ENCODE data around the gene ARGLU1.

The ARGLU1 gene

DNA sequence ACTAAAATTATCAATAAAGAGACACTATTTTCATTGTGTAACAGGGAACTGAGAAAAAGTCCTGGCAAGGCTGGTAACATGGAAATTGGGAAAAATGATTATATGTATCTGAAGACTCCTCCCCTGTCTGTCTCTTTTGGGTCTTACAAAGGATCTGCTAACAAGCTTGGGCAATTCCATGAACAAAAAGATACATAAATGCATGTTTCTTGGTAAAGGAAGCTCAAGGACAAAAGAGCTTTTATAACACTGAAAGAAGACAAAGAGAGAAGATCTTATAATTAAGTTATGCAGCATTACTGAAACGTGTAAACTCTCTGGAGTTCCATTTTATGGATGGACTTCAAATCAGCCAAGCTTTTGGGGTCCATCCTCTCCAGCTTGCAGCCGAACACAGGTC lies 61.7 kb downstream of the ARGLU1 start:
- no peaks in the 10 kb centered on the region for H3K9me2 ChIP-seq (replicated peaks; ENCODE audit: insufficient read depth, low read length)
- no peak overlapping the region for H3K27ac ChIP-seq (ENCODE audit: low read depth, low read length)
- no peaks in the 10 kb centered on the region for H3F3A ChIP-seq (ENCODE audit: insufficient read depth)
- H3K9me3 ChIP-seq (ENCODE audit: insufficient read depth, low read length): no peaks in the 10 kb centered on the region
- TF ChIP-seq EZH2phosphoT487 (conservative IDR thresholded peaks at IDR 0.05; ENCODE audit: low read length): no peak
- TF ChIP-seq, protein P1, sequence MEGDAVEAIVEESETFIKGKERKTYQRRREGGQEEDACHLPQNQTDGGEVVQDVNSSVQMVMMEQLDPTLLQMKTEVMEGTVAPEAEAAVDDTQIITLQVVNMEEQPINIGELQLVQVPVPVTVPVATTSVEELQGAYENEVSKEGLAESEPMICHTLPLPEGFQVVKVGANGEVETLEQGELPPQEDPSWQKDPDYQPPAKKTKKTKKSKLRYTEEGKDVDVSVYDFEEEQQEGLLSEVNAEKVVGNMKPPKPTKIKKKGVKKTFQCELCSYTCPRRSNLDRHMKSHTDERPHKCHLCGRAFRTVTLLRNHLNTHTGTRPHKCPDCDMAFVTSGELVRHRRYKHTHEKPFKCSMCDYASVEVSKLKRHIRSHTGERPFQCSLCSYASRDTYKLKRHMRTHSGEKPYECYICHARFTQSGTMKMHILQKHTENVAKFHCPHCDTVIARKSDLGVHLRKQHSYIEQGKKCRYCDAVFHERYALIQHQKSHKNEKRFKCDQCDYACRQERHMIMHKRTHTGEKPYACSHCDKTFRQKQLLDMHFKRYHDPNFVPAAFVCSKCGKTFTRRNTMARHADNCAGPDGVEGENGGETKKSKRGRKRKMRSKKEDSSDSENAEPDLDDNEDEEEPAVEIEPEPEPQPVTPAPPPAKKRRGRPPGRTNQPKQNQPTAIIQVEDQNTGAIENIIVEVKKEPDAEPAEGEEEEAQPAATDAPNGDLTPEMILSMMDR (IDR thresholded peaks at IDR 0.05; ENCODE audit: insufficient read depth, low read length, poor library complexity, severe bottlenecking): no peak
- H3K4me2 ChIP-seq (ENCODE audit: low read depth, low read length, poor library complexity, severe bottlenecking): no peak overlapping the region
- no peak overlapping the region for H2AFZ ChIP-seq (ENCODE audit: low read depth, low read length, severe bottlenecking)
- no peak overlapping the region for H3K4me3 ChIP-seq (ENCODE audit: insufficient read depth, low read length, poor library complexity, severe bottlenecking)
- H3K27me3 ChIP-seq (ENCODE audit: low read length): no peaks in the 10 kb centered on the region
- H3K79me2 ChIP-seq (ENCODE audit: insufficient read depth, low read length): no peaks in the 10 kb centered on the region
- H3K36me3 ChIP-seq (ENCODE audit: low read length): no peaks in the 10 kb centered on the region
- H3K9ac ChIP-seq (ENCODE audit: low read length): no peak overlapping the region
- no peaks in the 10 kb centered on the region for H4K20me1 ChIP-seq (ENCODE audit: low read depth, low read length)

DNA sequence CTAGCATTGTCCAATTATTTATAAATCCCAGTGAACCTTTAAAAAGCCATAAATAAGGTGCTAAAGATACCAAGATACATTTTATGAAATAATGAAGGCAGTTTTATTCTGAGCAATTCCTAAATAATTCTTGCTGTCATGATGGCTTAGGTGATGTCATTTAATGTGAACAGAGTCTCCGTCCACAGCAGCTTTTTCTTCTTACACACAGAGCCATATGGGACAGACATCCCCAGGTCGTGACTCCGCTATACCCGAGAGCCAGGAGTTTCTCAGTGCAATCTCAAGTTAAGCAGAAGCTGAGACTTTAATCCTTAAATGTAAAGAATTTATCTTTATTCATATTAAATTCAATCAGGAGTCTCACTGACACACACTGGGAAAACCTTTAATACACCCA lies 62.2 kb downstream of the ARGLU1 start:
- H4K20me1 ChIP-seq (ENCODE audit: low read depth, low read length): no peaks in the 10 kb centered on the region
- H3F3A ChIP-seq (ENCODE audit: insufficient read depth): no peaks in the 10 kb centered on the region
- no peaks in the 10 kb centered on the region for H3K9me2 ChIP-seq (replicated peaks; ENCODE audit: insufficient read depth, low read length)
- H3K9ac ChIP-seq (ENCODE audit: low read length): no peak overlapping the region
- no peaks in the 10 kb centered on the region for H3K27me3 ChIP-seq (ENCODE audit: low read length)
- no peaks in the 10 kb centered on the region for H3K9me3 ChIP-seq (ENCODE audit: insufficient read depth, low read length)
- no peak for TF ChIP-seq EZH2phosphoT487 (conservative IDR thresholded peaks at IDR 0.05; ENCODE audit: low read length)
- TF ChIP-seq, protein P1 (IDR thresholded peaks at IDR 0.05; ENCODE audit: insufficient read depth, low read length, poor library complexity, severe bottlenecking): no peak
- H3K36me3 ChIP-seq (ENCODE audit: low read length): no peaks in the 10 kb centered on the region
- H3K79me2 ChIP-seq (ENCODE audit: insufficient read depth, low read length): no peaks in the 10 kb centered on the region
- H3K4me2 ChIP-seq (ENCODE audit: low read depth, low read length, poor library complexity, severe bottlenecking): no peak overlapping the region
- H2AFZ ChIP-seq (ENCODE audit: low read depth, low read length, severe bottlenecking): no peak overlapping the region
- no peak overlapping the region for H3K27ac ChIP-seq (ENCODE audit: low read depth, low read length)
- no peak overlapping the region for H3K4me3 ChIP-seq (ENCODE audit: insufficient read depth, low read length, poor library complexity, severe bottlenecking)

DNA sequence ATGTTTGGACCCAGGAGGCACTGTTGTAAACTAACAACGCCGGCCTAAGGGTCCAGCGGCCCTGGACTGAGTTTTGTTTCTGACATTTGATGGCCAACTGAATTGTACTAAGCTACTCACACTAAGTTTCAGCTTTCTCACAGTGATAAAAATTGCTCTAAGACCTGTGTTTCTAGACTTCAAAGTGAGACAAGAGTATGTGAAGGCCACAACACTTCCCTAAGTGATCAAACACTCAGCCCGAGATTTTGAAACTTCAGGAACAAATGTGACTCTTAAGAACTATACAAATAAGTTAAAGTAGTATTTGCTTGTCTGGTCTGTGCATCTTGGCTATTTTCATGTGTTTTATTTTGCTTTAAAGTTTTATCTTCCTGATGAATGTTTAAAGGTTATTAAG lies 62.6 kb downstream of the ARGLU1 start:
- H3K27me3 ChIP-seq (ENCODE audit: low read length): no peaks in the 10 kb centered on the region
- no peaks in the 10 kb centered on the region for H3K79me2 ChIP-seq (ENCODE audit: insufficient read depth, low read length)
- H3K4me2 ChIP-seq (ENCODE audit: low read depth, low read length, poor library complexity, severe bottlenecking): no peak overlapping the region
- H3K9ac ChIP-seq (ENCODE audit: low read length): no peak overlapping the region
- H3K27ac ChIP-seq (ENCODE audit: low read depth, low read length): no peak overlapping the region
- H3K9me3 ChIP-seq (ENCODE audit: insufficient read depth, low read length): no peaks in the 10 kb centered on the region
- no peaks in the 10 kb centered on the region for H4K20me1 ChIP-seq (ENCODE audit: low read depth, low read length)
- TF ChIP-seq, protein P1 (IDR thresholded peaks at IDR 0.05; ENCODE audit: insufficient read depth, low read length, poor library complexity, severe bottlenecking): no peak
- no peak for TF ChIP-seq EZH2phosphoT487 (conservative IDR thresholded peaks at IDR 0.05; ENCODE audit: low read length)
- H3K36me3 ChIP-seq (ENCODE audit: low read length): no peaks in the 10 kb centered on the region
- H3K4me3 ChIP-seq (ENCODE audit: insufficient read depth, low read length, poor library complexity, severe bottlenecking): no peak overlapping the region
- no peak overlapping the region for H2AFZ ChIP-seq (ENCODE audit: low read depth, low read length, severe bottlenecking)
- no peaks in the 10 kb centered on the region for H3K9me2 ChIP-seq (replicated peaks; ENCODE audit: insufficient read depth, low read length)
- H3F3A ChIP-seq (ENCODE audit: insufficient read depth): no peaks in the 10 kb centered on the region
